Measurements from ENCODE around the gene ZNF865.
A peak's percentile ranks its signal among the peaks of the same experiment; 100 is the strongest.

ZNF865 gene

DNA sequence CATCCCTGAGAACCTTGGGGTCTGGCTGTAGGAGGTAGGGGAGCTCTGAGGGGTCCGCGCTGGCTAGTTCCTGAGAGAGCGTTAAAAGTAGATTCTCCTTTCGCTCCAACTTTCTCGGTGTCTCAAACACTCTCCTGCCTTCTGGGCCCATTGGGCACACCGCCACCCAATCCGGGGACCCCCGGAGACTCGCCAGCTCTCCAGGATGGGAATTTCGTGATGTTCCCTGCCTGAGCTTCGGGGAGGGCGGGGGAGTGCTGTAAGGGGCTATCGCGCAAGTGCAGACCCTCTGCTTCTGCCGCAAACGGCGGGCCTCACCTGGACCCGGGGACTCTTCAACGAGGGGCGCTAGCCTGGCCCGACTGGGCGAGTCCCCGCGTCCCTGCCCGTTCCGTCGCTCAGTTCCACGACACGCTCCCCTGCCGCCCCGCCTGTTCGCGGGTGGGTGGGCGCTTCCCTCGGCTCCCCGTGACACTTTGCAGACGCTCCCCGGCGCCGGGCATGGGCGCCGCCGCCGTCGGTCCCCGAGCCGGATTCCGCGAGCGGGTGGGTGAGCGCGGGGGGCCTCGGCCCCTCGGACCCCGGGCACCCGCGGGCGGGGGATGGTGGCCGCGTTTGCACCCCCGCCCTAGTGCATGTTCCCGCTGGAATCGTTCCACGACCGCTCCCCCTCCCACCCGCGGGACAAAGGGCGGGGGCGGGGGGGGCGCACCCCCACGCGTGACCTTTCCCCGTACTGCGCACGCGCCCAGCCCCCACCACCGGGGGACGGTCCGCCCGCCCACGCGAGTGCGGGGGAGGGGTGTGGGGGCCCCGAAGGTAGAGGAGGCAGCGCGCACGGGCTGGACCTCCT lies 42.5 kb downstream of the ZNF865 start, which contains the start of gene CCDC106:
TSS of gene CCDC106 (plus strand) at position 481 of the 853 bp plus-strand sequence. CDS start 835 bp downstream, outside the sequence.
- DNase-seq, result peak; percentile 40 to 46

DNA sequence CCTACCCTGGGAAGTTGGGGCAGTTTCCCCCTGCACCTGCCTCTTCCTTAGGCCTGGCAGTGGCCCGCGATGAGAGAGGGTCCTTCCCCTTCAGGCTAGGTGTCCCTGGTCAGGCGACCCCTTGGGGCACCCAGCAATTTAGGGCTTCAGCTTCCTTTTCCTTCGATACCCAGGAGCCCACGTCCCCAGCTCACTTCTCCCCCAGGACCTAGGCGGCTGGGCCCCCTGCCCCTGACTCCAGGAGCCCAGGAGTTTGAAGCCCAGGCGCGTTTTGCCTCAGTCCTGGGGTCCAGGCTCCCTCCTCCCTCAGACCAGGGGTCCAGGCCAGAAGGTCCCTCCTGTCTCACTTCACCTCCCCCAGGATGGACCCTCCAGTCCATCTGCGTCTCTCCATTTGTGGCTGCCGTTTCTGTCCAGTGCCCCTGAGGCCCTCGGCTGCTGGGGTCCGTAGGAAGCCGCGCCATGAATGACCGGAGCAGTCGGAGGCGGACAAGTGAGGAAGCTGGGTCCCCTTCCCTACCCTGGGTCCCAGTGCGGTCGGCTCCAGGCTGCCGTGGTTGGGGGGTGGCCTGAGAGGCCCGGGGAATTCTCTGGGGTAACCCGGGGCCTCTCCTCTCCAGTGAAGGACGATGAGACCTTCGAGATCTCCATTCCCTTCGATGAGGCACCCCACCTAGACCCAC lies 43.3 kb downstream of the ZNF865 start:
- DNase-seq, result no peak

DNA sequence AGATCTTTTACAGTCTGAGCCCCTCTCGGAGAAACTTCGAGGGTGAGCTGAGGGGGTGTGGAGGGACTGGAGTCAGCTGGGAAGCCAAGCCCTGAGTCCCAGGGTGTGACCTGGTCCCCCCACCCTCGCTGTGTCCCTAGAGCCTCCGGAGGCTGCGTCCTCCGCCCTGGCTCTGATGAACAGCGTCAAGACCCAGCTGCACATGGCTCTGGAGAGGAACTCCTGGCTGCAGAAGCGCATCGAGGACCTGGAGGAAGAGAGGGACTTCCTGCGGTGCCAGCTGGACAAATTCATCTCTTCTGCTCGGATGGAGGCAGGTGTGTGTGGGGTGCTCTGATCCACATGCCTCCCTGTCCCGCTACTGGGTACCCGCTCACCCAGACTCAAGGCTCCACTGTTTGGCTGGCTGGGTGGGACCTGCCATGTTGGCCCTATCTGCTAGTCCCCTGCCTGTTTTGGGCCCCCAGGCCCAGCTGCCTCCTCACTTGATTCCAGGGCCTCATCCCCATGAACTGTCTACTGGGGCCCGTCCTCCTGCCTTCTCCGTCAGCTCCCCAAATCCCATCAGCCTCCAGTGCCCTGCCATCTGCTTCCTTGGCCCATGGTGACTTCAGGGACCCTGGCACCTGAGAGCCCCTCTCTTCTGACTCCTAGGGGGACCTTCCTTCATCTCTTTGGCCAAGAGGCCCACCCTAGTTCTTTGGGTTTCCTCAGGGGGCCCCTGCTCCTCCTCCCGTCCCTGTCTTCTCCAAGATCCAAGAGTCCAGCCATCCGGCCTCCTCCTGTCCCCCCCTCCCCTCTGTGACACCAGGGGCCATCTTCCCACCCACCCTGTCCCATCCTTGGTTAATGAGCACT lies 44.0 kb downstream of the ZNF865 start:
- no peak for DNase-seq

DNA sequence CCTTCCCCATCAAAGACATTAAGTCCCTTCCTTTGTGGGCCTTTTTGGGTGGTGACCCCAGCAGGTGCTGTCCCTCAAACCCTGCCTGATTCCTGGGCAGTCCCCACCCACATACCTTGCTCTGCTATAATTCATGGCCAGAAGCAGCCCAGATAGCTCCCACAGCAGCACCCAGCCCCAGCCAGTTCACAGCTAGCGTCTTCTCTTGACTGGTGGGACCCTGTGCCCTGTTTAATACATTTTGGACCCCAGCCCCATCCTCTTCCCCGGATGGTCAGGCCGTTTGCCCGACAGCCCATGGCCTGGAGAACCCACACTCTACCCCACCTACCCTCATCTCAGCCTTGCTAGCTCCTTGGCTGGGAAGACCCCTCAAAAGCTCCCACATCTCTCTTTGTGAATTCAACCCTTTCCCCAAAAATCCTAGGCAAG lies 44.7 kb downstream of the ZNF865 start:
- peak; percentile 32 to 41 for DNase-seq

DNA sequence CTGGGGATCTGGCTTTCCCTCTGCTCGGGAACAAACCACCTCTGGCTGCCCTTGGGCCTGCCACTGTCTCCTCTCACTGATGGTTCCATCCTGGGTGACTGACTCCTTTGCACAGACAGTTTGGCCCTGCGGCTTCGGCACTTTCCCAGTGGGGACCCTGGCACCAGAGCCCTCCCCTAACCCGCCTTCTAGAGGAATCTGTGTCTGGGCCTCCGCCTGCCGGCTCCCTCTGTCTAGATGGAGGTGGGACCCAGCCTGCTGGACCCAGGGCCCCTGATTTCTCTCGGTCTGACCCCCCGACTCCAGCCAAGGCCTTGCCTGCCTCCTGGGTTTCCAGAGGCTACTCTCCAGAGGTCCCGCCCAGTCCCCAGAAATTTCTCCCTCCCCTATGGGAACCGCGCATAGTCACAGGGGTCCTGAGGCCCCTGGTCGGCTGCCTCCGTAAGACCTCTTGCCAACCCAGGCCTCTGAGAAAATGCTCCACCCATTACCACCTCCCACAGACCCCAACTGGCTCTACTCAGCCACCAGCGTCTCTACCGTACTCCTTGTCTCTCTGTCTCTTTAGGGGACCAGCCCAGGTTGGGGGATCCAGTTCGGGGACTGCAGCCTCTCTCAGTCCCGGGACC lies 45.3 kb downstream of the ZNF865 start:
- no peak for DNase-seq

DNA sequence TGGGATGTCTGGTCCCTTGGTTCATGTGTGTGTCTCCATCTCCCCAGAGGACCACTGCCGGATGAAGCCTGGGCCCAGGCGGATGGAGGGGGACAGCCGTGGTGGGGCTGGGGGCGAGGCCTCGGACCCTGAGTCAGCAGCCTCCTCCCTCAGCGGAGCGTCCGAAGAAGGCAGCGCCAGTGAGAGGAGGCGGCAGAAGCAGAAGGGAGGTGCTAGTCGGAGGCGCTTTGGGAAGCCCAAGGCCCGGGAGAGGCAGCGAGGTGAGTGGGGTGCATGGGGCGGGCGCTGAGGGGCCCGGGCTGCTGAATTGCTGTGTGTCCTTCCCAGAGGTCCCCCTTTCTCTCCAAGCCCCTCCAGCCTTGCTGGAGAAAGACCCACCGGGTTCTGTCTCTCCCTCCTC lies 45.8 kb downstream of the ZNF865 start:
- no peak for DNase-seq

DNA sequence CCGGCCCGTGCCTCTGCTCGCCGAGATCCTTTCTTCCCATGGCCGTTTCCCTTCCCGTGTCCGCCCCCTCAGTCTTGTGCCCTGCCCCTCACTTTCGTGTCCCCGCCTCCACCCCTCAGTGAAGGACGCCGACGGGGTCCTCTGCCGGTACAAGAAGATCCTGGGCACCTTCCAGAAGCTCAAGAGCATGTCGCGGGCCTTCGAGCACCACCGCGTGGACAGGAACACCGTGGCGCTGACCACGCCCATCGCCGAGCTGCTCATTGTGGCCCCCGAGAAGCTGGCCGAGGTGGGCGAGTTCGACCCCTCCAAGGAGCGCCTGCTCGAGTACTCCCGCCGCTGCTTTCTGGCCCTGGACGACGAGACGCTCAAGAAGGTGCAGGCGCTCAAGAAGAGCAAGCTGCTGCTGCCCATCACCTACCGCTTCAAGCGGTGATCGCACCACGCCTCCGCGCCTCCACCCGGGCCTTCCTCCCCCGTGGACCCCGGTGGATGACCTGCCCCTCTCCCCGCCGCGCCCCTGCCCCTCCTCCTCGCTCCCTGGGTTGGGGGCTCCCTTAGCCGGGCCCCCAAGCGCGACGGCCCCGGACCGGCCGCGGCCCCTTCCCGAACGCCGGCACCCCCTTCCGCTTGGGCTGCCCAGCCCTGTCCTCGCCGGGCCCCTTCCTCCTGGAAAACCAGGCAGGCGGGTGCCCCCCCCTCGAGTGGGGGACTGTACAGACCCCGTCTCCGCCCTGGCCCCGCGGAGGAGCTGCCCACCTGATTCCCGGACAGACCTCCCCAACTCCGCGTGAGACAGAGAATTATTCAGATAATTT lies 47.1 kb downstream of the ZNF865 start:
- DNase-seq, result no peak

DNA sequence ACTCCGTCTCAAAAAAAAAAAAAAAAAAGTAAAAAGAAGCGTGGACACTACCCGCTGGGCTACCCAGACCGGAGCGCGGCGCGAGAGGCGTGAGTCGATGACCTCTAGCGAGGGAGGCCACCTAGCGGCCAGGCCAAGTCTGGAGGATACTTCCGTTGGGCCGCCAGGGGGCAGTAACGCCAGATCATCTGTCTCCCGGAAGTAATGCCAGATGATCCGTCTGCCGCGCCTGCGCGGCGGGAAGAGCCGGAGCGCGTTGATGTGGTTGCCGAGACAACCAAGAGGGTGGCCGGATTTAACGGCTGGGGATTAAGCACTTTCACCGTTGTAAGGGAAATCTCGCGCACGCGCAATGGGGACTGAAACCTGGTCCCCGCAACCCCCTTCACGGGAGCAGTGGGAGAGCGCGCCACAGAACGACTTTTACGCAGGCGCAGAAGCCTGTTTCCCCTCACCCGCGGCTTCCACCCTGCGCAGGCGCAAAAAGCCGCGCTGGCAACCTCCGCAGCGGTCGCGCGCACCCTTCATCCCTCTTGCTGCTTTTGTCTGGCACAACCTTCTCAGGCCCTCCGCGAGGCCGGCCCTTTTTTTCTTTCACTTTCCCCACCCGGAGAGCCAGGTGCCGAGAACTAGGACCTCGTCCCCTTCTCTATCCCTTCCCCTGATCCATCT lies 48.3 kb downstream of the ZNF865 start:
- peak; percentile 96 to 97 for DNase-seq

DNA sequence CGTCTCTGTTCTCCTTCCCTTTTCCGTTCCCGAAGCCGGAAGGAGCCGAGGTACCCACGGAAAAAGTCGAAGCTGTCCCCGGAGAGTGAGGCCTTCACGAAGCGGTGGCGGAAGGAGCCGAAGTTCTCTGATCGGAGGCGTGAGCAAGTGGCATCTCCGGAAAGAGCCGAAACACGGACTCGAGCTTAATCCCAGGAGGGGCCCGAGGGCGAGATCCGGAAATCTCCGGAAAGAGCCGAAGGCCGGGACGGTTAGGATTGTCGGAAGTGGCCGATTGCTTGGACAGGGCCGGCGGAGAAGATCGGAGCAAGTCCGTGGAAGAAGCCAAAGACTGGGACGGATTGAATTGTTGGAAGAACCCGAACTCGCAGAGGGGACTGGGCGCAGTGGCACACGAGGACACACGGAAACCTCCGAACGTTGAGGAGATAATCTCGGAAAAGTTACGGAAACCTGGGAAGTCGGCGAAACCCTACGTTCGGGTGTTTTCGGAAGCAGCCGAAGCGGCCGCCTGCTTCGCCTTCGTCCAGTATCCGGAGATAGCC lies 48.9 kb downstream of the ZNF865 start:
- peak; percentile 98 to 99 for DNase-seq

DNA sequence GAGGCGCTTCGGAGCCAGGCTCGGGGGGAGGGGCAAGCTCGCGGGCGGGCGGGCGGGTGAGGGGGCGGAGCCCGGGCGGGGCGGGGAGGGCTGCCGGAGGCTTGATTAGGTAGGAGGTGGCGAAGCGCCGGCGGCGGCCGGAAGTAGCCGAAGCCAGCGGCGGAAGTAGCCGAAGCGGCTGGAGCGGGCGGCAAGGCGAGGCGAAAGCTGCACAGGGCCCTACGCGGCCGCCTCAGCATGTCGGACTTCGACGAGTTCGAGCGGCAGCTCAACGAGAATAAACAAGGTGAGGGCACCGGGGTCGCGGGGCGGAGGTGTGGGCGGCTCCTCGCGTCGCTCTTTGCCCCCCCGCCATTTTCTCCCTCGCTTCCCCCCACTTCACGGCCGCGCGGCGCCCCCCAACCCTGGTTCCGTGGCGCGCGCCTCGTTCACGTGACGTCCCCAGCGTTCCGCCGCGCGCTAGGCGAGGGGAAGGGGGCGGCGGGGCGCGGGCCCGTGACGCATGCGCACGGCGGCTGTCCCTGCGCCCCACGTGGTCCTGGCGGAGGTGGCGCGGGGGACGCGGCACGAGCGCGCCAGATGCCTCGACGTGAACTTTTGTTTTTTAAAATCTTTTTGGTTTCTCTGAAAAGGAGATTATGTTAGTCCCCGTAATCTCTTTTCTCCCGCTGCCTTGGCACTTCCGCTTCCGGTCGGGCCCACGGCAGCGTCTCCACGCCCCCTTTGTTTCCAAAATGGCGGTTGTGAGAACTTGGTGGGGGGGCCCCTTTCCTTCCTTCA lies 49.6 kb downstream of the ZNF865 start, which contains the start of gene U2AF2:
TSS of gene U2AF2 (plus strand) at position 168 of the 780 bp plus-strand sequence. CDS start at position 238, 70 bp downstream.
- peak; percentile 95 to 96 for DNase-seq

DNA sequence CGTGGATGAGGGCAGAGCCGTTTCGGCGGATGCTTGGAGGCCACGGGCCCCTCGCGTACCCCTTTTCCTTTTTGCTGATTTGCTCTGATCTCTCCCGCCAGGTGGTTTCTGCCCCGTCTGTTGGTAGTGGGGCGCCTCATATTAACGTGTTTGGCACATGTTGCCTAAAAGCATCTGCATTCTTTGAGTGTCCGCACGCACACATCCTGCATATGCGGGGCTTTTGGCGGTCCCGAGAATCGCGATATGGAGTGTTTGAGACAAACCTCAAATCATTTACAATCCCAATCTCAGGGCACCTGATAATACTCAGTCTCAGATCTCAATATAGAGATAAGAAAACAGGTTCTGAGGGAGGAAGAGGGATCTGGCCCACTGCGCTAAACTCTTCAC lies 50.2 kb downstream of the ZNF865 start:
- no peak for DNase-seq

DNA sequence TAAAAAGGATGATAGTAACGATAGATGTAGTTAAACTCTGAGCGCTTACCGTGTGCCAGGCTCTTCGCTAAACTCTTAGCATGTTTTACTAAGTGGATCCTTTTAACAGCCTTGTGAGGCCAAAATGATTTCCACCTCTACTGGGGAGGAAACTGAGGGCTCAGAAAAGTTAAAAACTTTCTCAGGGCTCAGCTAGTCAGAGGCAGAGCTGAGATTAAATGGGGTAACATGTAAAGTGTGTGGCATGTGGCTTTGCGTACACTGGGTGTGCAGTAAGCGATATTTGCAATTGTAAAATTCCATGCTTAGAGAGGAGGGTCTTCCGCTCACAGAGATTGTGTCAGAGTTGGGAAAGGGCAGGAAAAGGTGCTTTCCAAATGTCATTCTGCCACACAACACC lies 51.1 kb downstream of the ZNF865 start:
- no peak for DNase-seq

DNA sequence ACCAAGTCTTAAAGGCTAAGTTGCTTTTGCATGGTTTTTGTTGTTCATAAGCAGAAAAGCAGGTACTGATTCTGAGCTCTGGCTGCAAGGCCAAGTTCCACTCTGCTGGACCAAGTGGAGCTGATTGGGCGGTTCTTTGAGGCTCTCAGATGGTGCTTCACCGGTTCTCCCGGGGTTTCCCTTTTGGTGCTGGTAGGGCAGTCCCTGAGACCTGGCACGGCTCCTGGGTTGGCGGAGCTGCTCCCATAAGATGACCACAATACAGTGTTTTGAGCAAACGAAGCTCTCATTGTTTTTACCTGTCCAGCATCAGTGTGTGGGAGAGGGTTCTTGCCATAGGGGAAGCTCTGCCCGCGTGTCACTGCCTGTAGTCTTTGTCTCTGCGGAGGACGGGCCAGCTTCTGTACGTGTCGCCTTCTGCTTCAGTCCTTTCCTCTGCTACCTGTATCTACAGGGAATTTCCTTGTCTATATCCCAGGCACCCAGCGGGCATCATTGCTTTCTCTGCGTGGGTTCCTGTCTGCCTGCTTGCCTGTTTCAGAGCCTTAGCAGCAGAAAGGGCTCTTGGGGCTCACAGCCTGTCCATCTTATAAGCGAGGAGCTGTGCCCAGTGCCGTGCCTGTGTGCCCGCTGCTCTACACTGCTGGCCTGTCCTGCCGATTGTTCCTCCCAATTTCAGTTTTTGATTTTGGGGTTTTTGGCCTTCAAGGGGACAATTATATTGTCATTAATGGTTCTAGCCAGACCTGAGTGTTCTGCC lies 51.7 kb downstream of the ZNF865 start:
- DNase-seq, result peak; percentile 31 to 54

DNA sequence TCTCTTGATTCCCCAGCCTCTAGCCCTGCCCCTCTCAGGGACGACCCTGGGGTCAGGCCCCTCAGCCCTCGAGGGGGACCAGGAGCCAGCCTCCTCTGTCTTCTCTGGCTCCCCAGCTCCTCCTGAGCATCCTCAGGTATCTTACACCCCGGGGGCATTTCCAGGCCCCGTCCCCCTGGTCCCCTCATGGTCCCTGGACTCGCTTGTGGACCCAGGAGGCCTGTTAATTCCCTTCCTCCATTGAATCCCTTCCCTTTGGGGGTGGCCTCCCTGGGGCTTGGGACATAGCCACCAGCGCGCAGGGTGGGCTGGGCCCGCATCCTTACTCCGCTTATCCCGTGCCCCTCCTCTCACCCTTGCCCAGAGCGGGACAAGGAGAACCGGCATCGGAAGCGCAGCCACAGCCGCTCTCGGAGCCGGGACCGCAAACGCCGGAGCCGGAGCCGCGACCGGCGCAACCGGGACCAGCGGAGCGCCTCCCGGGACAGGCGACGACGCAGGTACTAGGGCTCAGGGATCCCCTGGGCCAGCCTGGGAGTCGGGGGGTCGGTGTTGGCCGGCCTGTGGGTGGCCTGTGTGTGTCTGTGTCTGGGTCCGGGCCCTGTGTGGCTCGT lies 53.5 kb downstream of the ZNF865 start:
- DNase-seq, result no peak

DNA sequence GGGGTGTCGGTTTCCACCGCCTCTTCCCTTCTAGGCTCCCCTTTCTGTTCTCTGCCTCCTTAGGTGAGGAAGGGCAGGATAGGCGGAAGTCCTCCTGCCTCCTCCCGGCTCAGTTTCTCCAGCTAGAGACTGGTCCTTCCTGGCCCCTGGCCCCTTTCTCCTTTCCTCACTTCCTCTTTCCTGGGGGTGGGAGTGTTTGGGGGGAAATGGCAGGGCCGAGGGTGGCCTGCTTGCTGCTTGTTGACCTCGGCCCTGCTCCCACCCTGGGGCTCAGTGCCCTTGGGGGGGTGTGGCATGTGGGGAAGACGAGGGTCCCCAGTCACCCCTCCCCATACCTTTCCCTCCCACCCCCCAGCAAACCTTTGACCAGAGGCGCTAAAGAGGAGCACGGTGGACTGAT lies 54.4 kb downstream of the ZNF865 start:
- DNase-seq, result no peak

DNA sequence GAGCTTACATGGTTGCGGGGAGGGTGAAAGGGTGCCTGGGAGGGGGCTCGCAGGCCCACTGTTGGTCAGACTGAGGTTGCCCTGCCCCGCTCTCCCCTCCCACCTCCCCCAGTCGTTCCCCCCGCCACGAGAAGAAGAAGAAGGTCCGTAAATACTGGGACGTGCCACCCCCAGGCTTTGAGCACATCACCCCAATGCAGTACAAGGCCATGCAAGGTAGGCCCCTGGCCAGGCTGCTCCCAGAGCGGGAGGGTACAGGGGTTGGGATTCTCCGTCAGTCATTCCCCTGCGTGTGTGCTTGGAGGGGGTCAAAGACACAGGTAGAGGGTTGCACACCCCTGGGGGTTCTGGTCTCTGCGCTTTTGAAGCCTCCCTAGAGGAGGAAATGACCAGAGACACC lies 55.0 kb downstream of the ZNF865 start:
- no peak for DNase-seq

DNA sequence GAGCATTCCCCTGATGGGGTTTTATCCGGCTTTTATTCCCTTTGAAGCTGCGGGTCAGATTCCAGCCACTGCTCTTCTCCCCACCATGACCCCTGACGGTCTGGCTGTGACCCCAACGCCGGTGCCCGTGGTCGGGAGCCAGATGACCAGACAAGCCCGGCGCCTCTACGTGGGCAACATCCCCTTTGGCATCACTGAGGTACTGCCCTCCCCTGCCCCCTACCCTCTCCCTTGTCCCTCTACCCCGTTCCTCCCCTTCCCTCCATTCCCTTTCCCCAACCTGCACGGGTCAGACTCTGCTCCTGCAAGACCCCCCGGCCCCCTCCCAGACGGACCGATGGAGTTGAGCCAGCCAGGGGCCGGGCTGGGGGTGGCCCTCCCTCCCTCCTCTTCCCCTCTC lies 55.5 kb downstream of the ZNF865 start:
- DNase-seq, result no peak

DNA sequence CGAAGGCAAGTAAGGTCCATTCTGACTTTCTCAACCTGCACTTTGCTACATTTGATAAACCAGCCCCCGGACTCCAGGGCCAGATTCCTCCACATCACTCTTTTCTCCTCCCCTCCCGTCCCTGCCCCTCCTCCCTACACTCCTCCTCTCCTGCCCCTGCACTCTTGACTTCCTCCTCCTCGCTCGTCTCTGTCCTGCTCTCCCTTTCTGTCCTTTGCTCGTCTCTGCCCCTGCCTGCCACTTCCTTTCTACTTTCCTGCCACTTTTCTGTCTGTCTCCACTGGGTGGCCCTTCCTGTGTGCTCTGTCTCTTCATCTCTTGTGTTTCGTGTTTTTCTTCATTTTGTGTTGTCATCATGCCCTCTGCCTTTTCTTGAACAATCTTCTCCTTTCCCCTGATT lies 56.4 kb downstream of the ZNF865 start:
- no peak for DNase-seq
